PFSK-1 (cell line): Measurements from ENCODE around the gene ENO3.
A peak's percentile ranks its signal among the peaks of the same experiment; 100 is the strongest.

ENCODE experiments used
- POLR2AphosphoS5 ChIP-seq: IDR thresholded peaks from 2 replicates; pipeline ENCODE4 v1.6.1; 2012; ENCODE audit warnings: low read depth, mild to moderate bottlenecking, control low read depth, low read length, moderate library complexity
- REST ChIP-seq, 2 experiments: IDR thresholded peaks; 2 replicates each; pipeline versions ENCODE4 v1.6.1 to v1.8.0; 2011 to 2012; ENCODE audit warnings: low read depth in 2 of 2, low read length in 2 of 2, control low read depth in 1 of 2, inconsistent platforms in 1 of 2, mild to moderate bottlenecking in 1 of 2, moderate library complexity in 1 of 2; ENCODE audit not compliant: insufficient read depth in 1 of 2
- SIN3A ChIP-seq: IDR thresholded peaks from 2 replicates; pipeline ENCODE4 v1.6.1; 2012; ENCODE audit warnings: mild to moderate bottlenecking, low read length, moderate library complexity, borderline replicate concordance; ENCODE audit not compliant: insufficient read depth

GRCh38 chr17:4944554-4945175 is 6.3 kb upstream of the ENO3 start:
- no peak for TF ChIP-seq REST (IDR thresholded peaks at IDR 0.05; ENCODE audit: insufficient read depth in 1 of 2, low read depth in 2 of 2, low read length in 2 of 2)
- no peak for TF ChIP-seq SIN3A
- TF ChIP-seq POLR2AphosphoS5 = peak; percentile 31
